Measurements from ENCODE around the gene TMEM63A.

Gene TMEM63A

DNA sequence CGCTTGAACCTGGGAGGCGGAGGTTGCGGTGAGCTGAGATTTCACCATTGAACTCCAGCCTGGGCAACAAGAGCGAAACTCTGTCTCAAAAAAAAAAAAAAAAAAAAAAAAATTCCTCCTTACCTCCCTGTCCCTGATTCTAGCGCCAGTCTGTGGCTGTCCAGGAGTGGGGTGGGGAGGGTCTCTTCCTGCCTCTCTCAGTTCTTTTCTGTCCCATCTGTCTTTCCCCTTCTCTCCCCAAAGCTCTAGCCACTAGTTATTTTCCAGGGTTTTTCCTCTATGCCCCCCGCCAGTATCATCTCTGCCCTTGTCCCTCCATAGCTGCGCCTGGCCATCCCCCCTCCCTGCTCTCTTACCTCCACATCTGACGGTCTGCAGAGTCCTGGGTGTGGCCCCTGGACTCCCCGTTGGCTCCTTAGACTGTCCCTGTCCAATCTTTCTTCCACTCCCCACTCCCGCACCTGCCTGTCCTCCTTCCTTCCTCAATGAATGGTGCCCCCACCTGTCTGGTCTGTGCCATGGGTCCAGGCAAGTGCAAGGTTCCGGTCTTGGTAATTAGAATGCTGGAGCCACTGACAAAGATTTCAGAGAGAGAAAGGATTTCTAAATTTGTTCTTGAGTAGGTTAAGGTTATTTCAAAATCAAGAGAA is 1.6 kb upstream of the TMEM63A start:
- no peak for TF ChIP-seq CTCF (conservative IDR thresholded peaks at IDR 0.05; ENCODE audit: low read depth, low read length)
- DNase-seq (ENCODE audit: low read depth) = no peak
- H3K4me3 ChIP-seq (ENCODE audit: low read depth, low read length) = no peak overlapping the region

GRCh38 chr1:225882694-225883615 is 775 bp upstream of the TMEM63A start:
- DNase-seq (ENCODE audit: low read depth) = peak; percentile 39
- no peak for TF ChIP-seq CTCF (conservative IDR thresholded peaks at IDR 0.05; ENCODE audit: low read depth, low read length)
- H3K4me3 ChIP-seq (ENCODE audit: low read depth, low read length) = peak overlapping the region; percentile 95

GRCh38 chr1:225881081-225881958 is 860 bp downstream of the TMEM63A start:
- H3K4me3 ChIP-seq (ENCODE audit: low read depth, low read length) = peak overlapping the region; percentile 95
- peak; percentile 30 for DNase-seq (ENCODE audit: low read depth)
- TF ChIP-seq CTCF (conservative IDR thresholded peaks at IDR 0.05; ENCODE audit: low read depth, low read length) = no peak

- no peak for DNase-seq (ENCODE audit: low read depth)
- TF ChIP-seq CTCF (conservative IDR thresholded peaks at IDR 0.05; ENCODE audit: low read depth, low read length) = no peak
- H3K4me3 ChIP-seq (ENCODE audit: low read depth, low read length) = no peak overlapping the region
Observed at GRCh38 chr1:225880636-225881035, 1.5 kb downstream of the TMEM63A start.

GRCh38 chr1:225880222-225880588 is 2.0 kb downstream of the TMEM63A start:
- TF ChIP-seq CTCF (conservative IDR thresholded peaks at IDR 0.05; ENCODE audit: low read depth, low read length) = no peak
- H3K4me3 ChIP-seq (ENCODE audit: low read depth, low read length) = no peak overlapping the region
- DNase-seq (ENCODE audit: low read depth) = no peak

- no peak for DNase-seq (ENCODE audit: low read depth)
- H3K4me3 ChIP-seq (ENCODE audit: low read depth, low read length) = no peak overlapping the region
- TF ChIP-seq CTCF (conservative IDR thresholded peaks at IDR 0.05; ENCODE audit: low read depth, low read length) = no peak
Observed at GRCh38 chr1:225879521-225880221, 2.5 kb downstream of the TMEM63A start.
